Measurements from ENCODE around the gene ZSWIM5. TPM values are rescaled to one million over a fixed set of nuclear protein-coding genes. Genes with fewer than 3 reads are reported as not detected.

Gene ZSWIM5
- total RNA-seq, 2 donors from 2014 or later = 0.86 to 1.9 TPM

GRCh38 chr1:45018599-45019230, 187.7 kb downstream of the ZSWIM5 start:
- peaks cover 8% of the 10 kb centered on the region for H3K4me1 Mint-ChIP-seq
- H3K36me3 Mint-ChIP-seq (ENCODE audit: low read depth) = peaks cover 16% of the 10 kb centered on the region
- H3K27me3 Mint-ChIP-seq = no peaks in the 10 kb centered on the region

GRCh38 chr1:45016767-45017166, 189.6 kb downstream of the ZSWIM5 start:
- no peak for ATAC-seq (replicated peaks)
- no peak overlapping the region for H3K27ac Mint-ChIP-seq
- peaks cover 12% of the 10 kb centered on the region for H3K4me1 Mint-ChIP-seq
- no peaks in the 10 kb centered on the region for H3K27me3 Mint-ChIP-seq
- H3K4me3 Mint-ChIP-seq = no peak overlapping the region
- peaks cover 26% of the 10 kb centered on the region for H3K36me3 Mint-ChIP-seq (ENCODE audit: low read depth)
- H3K9me3 Mint-ChIP-seq = no peaks in the 10 kb centered on the region

More at GRCh38 chr1:45018599-45019230, 187.7 kb downstream of the ZSWIM5 start:
- Mint-ChIP-seq H3K4me3 (no peak overlapping the region), H3K27ac (no peak overlapping the region), H3K9me3 (no peaks in the 10 kb centered on the region)
- peak; percentile 93 for ATAC-seq (replicated peaks)

- H3K27me3 Mint-ChIP-seq = no peaks in the 10 kb centered on the region
- no peak for ATAC-seq (replicated peaks)
- H3K4me3 Mint-ChIP-seq = no peak overlapping the region
- H3K27ac Mint-ChIP-seq = no peak overlapping the region
- H3K4me1 Mint-ChIP-seq = peaks cover 18% of the 10 kb centered on the region
- peaks cover 26% of the 10 kb centered on the region for H3K36me3 Mint-ChIP-seq (ENCODE audit: low read depth)
- no peaks in the 10 kb centered on the region for H3K9me3 Mint-ChIP-seq
These were observed 190.2 kb downstream of the ZSWIM5 start for GRCh38 chr1:45016090-45016697.

- Mint-ChIP-seq H3K4me3 (no peak overlapping the region), H3K27ac (no peak overlapping the region), H3K36me3 (ENCODE audit: low read depth) (peaks cover 26% of the 10 kb centered on the region), H3K4me1 (peaks cover 19% of the 10 kb centered on the region), H3K27me3 (no peaks in the 10 kb centered on the region), H3K9me3 (no peaks in the 10 kb centered on the region)
- ATAC-seq (replicated peaks) = no peak
These were observed 190.7 kb downstream of the ZSWIM5 start for GRCh38 chr1:45015683-45016082.

- Mint-ChIP-seq H3K4me1 (peaks cover 26% of the 10 kb centered on the region), H3K9me3 (no peaks in the 10 kb centered on the region), H3K27me3 (no peaks in the 10 kb centered on the region), H3K36me3 (ENCODE audit: low read depth) (peaks cover 26% of the 10 kb centered on the region), H3K27ac (peak overlapping the region; percentile 85), H3K4me3 (peak overlapping the region; percentile 87)
- no peak for ATAC-seq (replicated peaks)
These were observed 191.9 kb downstream of the ZSWIM5 start for GRCh38 chr1:45014321-45015028.

GRCh38 chr1:45013551-45014209, 192.7 kb downstream of the ZSWIM5 start:
- peak overlapping the region; percentile 85 for H3K27ac Mint-ChIP-seq
- H3K4me1 Mint-ChIP-seq = peaks cover 34% of the 10 kb centered on the region

GRCh38 chr1:45012639-45013278, 193.6 kb downstream of the ZSWIM5 start:
- Mint-ChIP-seq H3K27ac (peak overlapping the region; percentile 85), H3K27me3 (no peaks in the 10 kb centered on the region), H3K9me3 (no peaks in the 10 kb centered on the region), H3K36me3 (ENCODE audit: low read depth) (peaks cover 43% of the 10 kb centered on the region), H3K4me3 (peak overlapping the region; percentile 87), H3K4me1 (peaks cover 34% of the 10 kb centered on the region)
- ATAC-seq (replicated peaks) = peak; percentile 21

More at GRCh38 chr1:45013551-45014209, 192.7 kb downstream of the ZSWIM5 start:
- Mint-ChIP-seq H3K27me3 (no peaks in the 10 kb centered on the region), H3K4me3 (peak overlapping the region; percentile 87), H3K36me3 (ENCODE audit: low read depth) (peaks cover 34% of the 10 kb centered on the region), H3K9me3 (no peaks in the 10 kb centered on the region)
- ATAC-seq (replicated peaks) = no peak

GRCh38 chr1:45011837-45012638, 194.4 kb downstream of the ZSWIM5 start, which contains the start of gene UROD:
Gene UROD, plus strand, starts transcription at chr1:45012254. Its CDS starts 12 bp downstream, at chr1:45012266.
- H3K4me1 Mint-ChIP-seq = peaks cover 34% of the 10 kb centered on the region
- H3K27me3 Mint-ChIP-seq = no peaks in the 10 kb centered on the region
- ATAC-seq (replicated peaks) = peak; percentile 77
- peak within 1 kb of the TSS; percentile 85 for H3K27ac Mint-ChIP-seq
- peaks cover 50% of the 10 kb centered on the region for H3K36me3 Mint-ChIP-seq (ENCODE audit: low read depth)
- peak within 1 kb of the TSS; percentile 87 for H3K4me3 Mint-ChIP-seq
- no peaks in the 10 kb centered on the region for H3K9me3 Mint-ChIP-seq

- no peaks in the 10 kb centered on the region for H3K27me3 Mint-ChIP-seq
- H3K4me3 Mint-ChIP-seq = peak within 1 kb of the TSS; percentile 87
- H3K4me1 Mint-ChIP-seq = peaks cover 34% of the 10 kb centered on the region
- peaks cover 59% of the 10 kb centered on the region for H3K36me3 Mint-ChIP-seq (ENCODE audit: low read depth)
- ATAC-seq (replicated peaks) = peak; percentile 85
- no peaks in the 10 kb centered on the region for H3K9me3 Mint-ChIP-seq
- peak within 1 kb of the TSS; percentile 85 for H3K27ac Mint-ChIP-seq
These were observed 195.3 kb downstream of the ZSWIM5 start, which contains the start of gene HECTD3 for GRCh38 chr1:45010855-45011811. Gene HECTD3, minus strand, starts transcription at chr1:45011324. Its CDS starts 67 bp downstream, at chr1:45011257.

- H3K4me1 Mint-ChIP-seq = peaks cover 34% of the 10 kb centered on the region
- H3K27me3 Mint-ChIP-seq = no peaks in the 10 kb centered on the region
- H3K9me3 Mint-ChIP-seq = no peaks in the 10 kb centered on the region
- H3K27ac Mint-ChIP-seq = peak overlapping the region; percentile 76
- H3K36me3 Mint-ChIP-seq (ENCODE audit: low read depth) = peaks cover 68% of the 10 kb centered on the region
- peak overlapping the region; percentile 87 for H3K4me3 Mint-ChIP-seq
- ATAC-seq (replicated peaks) = no peak
These were observed 196.2 kb downstream of the ZSWIM5 start for GRCh38 chr1:45009956-45010854.

GRCh38 chr1:45009296-45009865, 197.0 kb downstream of the ZSWIM5 start:
- Mint-ChIP-seq H3K36me3 (ENCODE audit: low read depth) (peaks cover 68% of the 10 kb centered on the region), H3K4me1 (peaks cover 30% of the 10 kb centered on the region), H3K27me3 (no peaks in the 10 kb centered on the region), H3K9me3 (no peaks in the 10 kb centered on the region), H3K4me3 (peak overlapping the region; percentile 87), H3K27ac (peak overlapping the region; percentile 76)
- no peak for ATAC-seq (replicated peaks)
